Skeletal muscle cell (primary cell): Measurements from ENCODE around the gene G3BP2.
"Not testable (repeated sequence)": the region's sequence is repeated elsewhere in the genome, so short reads cannot be mapped to it uniquely, and the experiment has no call there.

Source experiments
- DNase-seq: peaks from one replicate; pipeline ENCODE4 v3.0.0-alpha.2; 2010; ENCODE audit warnings: low read depth
- H3K4me3 ChIP-seq: 2 replicates; pipeline ENCODE4 v1.5.1; 2011; ENCODE audit warnings: low read depth, mild to moderate bottlenecking, control low read depth, low read length, moderate library complexity

The G3BP2 gene

DNA sequence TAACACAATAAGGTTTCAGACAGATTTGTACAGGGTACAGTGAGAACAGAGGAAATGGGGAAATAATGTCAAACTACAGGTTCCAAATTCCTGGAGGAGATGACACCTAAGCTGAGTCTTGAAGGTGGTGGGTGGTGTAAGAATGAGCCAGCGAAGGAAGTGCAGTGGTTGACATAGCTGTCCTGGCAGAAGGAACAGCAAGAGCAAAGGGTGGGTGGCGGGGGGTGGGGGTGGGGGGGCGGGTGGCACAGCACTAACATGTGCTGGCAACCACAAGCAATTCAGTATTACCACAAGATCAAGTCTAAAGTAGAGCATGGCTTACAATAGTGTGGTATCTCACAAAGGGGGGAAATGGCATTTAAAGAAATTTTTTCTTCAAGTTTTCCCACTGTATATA is 13.1 kb upstream of the G3BP2 start:
- no peak overlapping the region for H3K4me3 ChIP-seq
- DNase-seq = no peak

GRCh38 chr4:75685546-75686189 is 12.5 kb upstream of the G3BP2 start:
- H3K4me3 ChIP-seq = no peak overlapping the region
- no peak for DNase-seq

DNA sequence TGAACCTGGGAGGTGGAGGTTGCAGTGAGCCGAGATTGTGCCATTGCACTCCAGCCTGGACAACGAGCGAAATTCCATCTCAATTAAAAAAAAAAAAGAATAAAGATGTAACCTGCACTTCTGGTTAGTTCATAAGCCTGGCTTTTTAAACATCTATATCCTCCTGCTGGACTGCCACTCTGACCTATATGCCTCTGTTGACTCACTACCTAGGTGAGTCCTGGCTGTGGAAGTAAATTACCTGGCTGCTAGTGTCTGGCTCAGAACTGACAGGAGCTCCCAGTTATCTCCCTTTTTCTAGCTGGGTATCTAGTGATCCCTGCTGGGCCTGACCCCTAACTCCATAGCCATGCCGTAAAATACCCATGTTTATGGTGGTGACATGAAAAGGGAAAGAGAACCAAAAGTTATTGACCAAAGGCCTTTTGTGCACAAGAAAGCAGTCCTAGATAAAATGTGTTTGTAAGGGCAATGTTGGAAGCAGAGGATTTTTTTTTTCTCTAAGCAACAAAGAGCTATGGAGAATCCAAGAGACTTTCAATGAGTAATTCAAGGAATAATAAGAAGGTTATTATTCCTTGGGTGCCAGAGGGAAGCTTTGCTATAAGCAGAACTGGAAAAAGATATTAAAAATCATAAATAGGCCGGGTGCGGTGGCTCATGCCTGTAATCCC is 10.4 kb upstream of the G3BP2 start:
- DNase-seq = no peak
- no peak overlapping the region for H3K4me3 ChIP-seq

DNA sequence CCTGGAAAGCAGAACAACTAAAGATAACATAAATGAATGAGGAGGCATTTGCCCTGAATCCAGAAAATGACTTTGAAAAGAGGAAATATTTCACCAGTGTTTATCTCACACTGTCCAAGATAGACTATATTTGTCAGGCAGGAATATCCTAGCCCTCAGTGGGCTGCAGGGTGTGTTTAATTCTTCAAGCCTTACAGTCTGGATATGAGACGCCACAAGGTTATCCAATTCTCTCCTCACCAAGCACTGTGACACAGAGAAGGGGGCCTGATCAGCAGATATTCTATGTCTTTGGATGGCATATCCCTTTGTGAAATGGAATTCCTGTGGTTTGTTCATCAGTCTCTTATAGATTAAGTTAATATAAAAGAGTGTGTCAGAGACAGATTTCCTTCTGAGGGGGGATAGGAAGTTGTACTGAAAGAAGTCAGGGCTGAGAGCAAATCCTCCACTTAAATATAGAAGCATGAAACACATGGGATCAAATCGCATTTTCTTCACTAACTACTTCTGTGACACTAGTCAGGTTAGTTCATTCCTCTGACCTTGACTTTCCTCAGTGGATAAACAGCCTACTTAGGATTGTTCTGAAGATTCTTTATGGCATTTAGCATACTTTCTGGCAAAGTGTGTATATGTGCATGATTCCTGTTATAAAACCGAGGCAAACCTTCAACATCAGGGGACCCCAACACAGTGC is 6.8 kb upstream of the G3BP2 start:
- no peak for DNase-seq
- H3K4me3 ChIP-seq = no peak overlapping the region

GRCh38 chr4:75678965-75679364 is 5.8 kb upstream of the G3BP2 start:
- DNase-seq = no peak
- H3K4me3 ChIP-seq = no peak overlapping the region

GRCh38 chr4:75678473-75678872 is 5.3 kb upstream of the G3BP2 start:
- no peak overlapping the region for H3K4me3 ChIP-seq
- DNase-seq = no peak

- no peak overlapping the region for H3K4me3 ChIP-seq
- no peak for DNase-seq
Observed at GRCh38 chr4:75675004-75675531, 1.9 kb upstream of the G3BP2 start.

DNA sequence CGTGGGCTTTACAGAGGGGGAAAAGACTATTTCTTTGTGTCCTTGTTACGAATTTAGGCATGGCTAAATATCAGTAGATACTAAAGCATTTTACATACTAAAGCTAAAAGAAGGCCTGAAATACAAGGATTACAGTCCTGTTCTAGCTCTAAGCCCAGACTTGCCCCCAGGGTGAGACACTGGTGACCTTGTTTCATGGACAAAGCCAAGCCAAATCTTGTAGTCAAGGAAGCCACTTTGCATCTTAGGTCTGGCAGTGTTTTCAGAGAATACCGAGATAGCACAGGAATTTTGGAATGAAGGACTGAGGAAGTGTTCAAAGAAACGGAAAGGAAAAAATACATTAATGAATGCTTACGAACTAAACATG is 733 bp upstream of the G3BP2 start:
- H3K4me3 ChIP-seq = peak overlapping the region; percentile 95
- DNase-seq = no peak

GRCh38 chr4:75672461-75673026 is 667 bp downstream of the G3BP2 start:
- no peak for DNase-seq

DNA sequence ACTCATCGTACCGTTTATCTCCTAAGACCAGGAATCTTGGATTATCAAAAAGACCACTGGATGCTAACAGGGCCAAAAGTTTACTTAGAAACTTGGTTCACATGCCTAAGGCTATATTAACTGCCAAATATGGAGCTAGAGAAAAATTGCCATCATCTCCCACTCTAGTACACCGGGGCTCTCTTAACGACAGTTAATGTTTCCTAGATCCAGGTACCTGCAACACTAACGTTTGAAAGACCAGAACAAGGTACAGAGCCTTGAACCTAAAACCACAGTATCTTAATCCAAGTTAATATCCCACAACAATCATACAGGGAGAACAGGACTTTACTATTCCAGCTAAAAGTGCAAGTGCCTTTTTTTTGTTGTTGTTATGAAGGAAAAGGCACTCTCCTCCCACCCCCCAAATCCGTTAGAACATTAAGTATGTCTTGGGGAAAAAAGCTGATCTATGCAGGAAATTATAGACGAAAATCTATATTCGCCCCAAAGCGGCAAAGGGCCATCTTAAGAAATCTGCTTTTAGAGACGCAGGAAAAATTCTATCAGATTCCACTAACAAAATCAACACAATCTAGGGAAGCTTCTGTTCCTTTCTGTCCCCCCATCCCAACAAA is 1.3 kb downstream of the G3BP2 start:
- DNase-seq = no peak
- H3K4me3 ChIP-seq = peak overlapping the region; percentile 95

More at GRCh38 chr4:75672461-75673026, 667 bp downstream of the G3BP2 start:
- peak overlapping the region; percentile 95 for H3K4me3 ChIP-seq

- no peak for DNase-seq
- no peak overlapping the region for H3K4me3 ChIP-seq
Observed at GRCh38 chr4:75668596-75668995, 4.6 kb downstream of the G3BP2 start.

DNA sequence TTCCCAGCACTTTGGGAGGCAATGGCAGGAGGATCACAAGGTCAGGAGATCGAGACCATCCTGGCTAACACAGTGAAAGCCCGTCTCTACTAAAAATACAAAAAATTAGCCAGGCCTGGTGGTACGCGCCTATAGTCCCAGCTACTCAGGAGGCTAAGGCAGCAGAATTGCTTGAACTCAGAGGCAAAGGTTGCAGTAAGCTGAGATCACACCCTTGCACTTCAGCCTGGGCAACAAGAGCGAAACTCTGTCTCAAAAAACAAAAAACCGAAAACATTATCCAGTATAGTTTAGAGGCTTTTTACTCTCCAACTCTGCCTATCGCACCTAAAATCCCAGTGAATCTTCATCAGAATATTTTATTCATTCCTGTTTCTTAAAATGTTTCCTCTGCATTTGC is 5.6 kb downstream of the G3BP2 start:
- not testable (repeated sequence) for H3K4me3 ChIP-seq, DNase-seq

GRCh38 chr4:75666299-75666698 is 6.9 kb downstream of the G3BP2 start:
- H3K4me3 ChIP-seq = no peak overlapping the region
- no peak for DNase-seq

- not testable (repeated sequence) for H3K4me3 ChIP-seq, DNase-seq
Observed at GRCh38 chr4:75664604-75665003, 8.6 kb downstream of the G3BP2 start.

DNA sequence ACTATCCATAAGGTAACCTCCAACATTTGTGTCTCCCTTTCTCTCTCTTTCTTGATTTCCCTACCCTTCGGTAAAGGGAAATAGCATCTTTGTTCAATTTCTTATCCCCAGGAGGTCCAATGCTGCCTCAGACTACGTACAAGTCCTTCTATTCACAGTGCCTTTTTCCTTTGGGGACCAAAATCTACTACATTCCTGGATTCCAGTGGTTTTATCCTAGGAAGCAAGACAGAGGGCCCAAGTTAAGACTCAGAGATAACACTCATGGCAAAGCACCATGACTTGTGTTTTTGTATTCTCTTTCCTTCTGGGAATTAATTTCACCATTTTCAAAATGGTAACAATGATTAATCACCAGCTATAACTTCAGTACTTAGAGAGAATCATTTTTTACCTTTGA is 10.6 kb downstream of the G3BP2 start:
- H3K4me3 ChIP-seq = no peak overlapping the region
- DNase-seq = no peak

GRCh38 chr4:75660491-75660890 is 12.7 kb downstream of the G3BP2 start:
- DNase-seq = no peak
- no peak overlapping the region for H3K4me3 ChIP-seq

- no peak overlapping the region for H3K4me3 ChIP-seq
- DNase-seq = no peak
Observed at GRCh38 chr4:75659512-75660031, 13.6 kb downstream of the G3BP2 start.

- no peak for DNase-seq
- H3K4me3 ChIP-seq = no peak overlapping the region
Observed at GRCh38 chr4:75658876-75659275, 14.3 kb downstream of the G3BP2 start.

GRCh38 chr4:75655562-75655961 is 17.6 kb downstream of the G3BP2 start:
- no peak overlapping the region for H3K4me3 ChIP-seq
- DNase-seq = no peak

- no peak for DNase-seq
Observed at GRCh38 chr4:75654905-75655304, 18.3 kb downstream of the G3BP2 start.

More at GRCh38 chr4:75654905-75655304, 18.3 kb downstream of the G3BP2 start:
- no peak overlapping the region for H3K4me3 ChIP-seq
